ENCODE measurements around the gene PAM16.
"Not testable (repeated sequence)": the region's sequence is repeated elsewhere in the genome, so short reads cannot be mapped to it uniquely, and the experiment has no call there.

PAM16 gene

GRCh38 chr16:4350787-4351659 is at the start of gene PAM16:
PAM16 (minus strand) TSS chr16:4351321; CDS start chr16:4351234, 87 bp downstream.
- Mint-ChIP-seq H3K36me3 (no peaks in the 10 kb centered on the region), H3K4me3 (peak within 1 kb of the TSS; percentile 95), H3K27ac (peak within 1 kb of the TSS; percentile 97), H3K27me3 (no peaks in the 10 kb centered on the region), H3K4me1 (peaks cover 21% of the 10 kb centered on the region), H3K9me3 (no peaks in the 10 kb centered on the region)

GRCh38 chr16:4399001-4399730 is 48.0 kb upstream of the PAM16 start:
- Mint-ChIP-seq H3K36me3 (peaks cover 5% of the 10 kb centered on the region), H3K4me1 (peaks cover 14% of the 10 kb centered on the region), H3K9me3 (no peaks in the 10 kb centered on the region), H3K4me3 (no peak overlapping the region), H3K27ac (no peak overlapping the region), H3K27me3 (no peaks in the 10 kb centered on the region)

- H3K9me3 Mint-ChIP-seq = no peaks in the 10 kb centered on the region
- no peak overlapping the region for H3K4me3 Mint-ChIP-seq
- H3K27ac Mint-ChIP-seq = peak overlapping the region; percentile 11
- H3K36me3 Mint-ChIP-seq = peaks cover 3% of the 10 kb centered on the region
- peaks cover 8% of the 10 kb centered on the region for H3K4me1 Mint-ChIP-seq
- H3K27me3 Mint-ChIP-seq = no peaks in the 10 kb centered on the region
Observed at GRCh38 chr16:4395055-4395726, 44.1 kb upstream of the PAM16 start.

- H3K27ac Mint-ChIP-seq, H3K27me3 Mint-ChIP-seq, H3K4me1 Mint-ChIP-seq, H3K4me3 Mint-ChIP-seq, H3K9me3 Mint-ChIP-seq, H3K36me3 Mint-ChIP-seq: not testable (repeated sequence)
Observed at GRCh38 chr16:4393850-4394249, 42.7 kb upstream of the PAM16 start.

GRCh38 chr16:4393240-4393600 is 42.1 kb upstream of the PAM16 start:
- Mint-ChIP-seq H3K9me3 (no peaks in the 10 kb centered on the region), H3K36me3 (peaks cover 3% of the 10 kb centered on the region)

GRCh38 chr16:4392382-4393239 is 41.5 kb upstream of the PAM16 start:
- peaks cover 4% of the 10 kb centered on the region for H3K4me1 Mint-ChIP-seq
- H3K4me3 Mint-ChIP-seq = no peak overlapping the region
- H3K27ac Mint-ChIP-seq = no peak overlapping the region
- H3K36me3 Mint-ChIP-seq = peaks cover 3% of the 10 kb centered on the region
- H3K9me3 Mint-ChIP-seq = no peaks in the 10 kb centered on the region
- H3K27me3 Mint-ChIP-seq = no peaks in the 10 kb centered on the region

More at GRCh38 chr16:4393240-4393600, 42.1 kb upstream of the PAM16 start:
- no peak overlapping the region for H3K4me3 Mint-ChIP-seq
- peaks cover 4% of the 10 kb centered on the region for H3K4me1 Mint-ChIP-seq
- no peaks in the 10 kb centered on the region for H3K27me3 Mint-ChIP-seq
- no peak overlapping the region for H3K27ac Mint-ChIP-seq

GRCh38 chr16:4391631-4392381 is 40.7 kb upstream of the PAM16 start:
- Mint-ChIP-seq H3K4me1 (peaks cover 4% of the 10 kb centered on the region), H3K27ac (no peak overlapping the region), H3K9me3 (no peaks in the 10 kb centered on the region), H3K4me3 (no peak overlapping the region), H3K27me3 (no peaks in the 10 kb centered on the region), H3K36me3 (peaks cover 3% of the 10 kb centered on the region)

- Mint-ChIP-seq H3K27ac (no peak overlapping the region), H3K9me3 (no peaks in the 10 kb centered on the region), H3K4me1 (peaks cover 2% of the 10 kb centered on the region), H3K27me3 (no peaks in the 10 kb centered on the region), H3K4me3 (no peak overlapping the region), H3K36me3 (peaks cover 2% of the 10 kb centered on the region)
Observed at GRCh38 chr16:4390266-4391260, 39.4 kb upstream of the PAM16 start.

GRCh38 chr16:4389051-4389955 is 38.2 kb upstream of the PAM16 start:
- Mint-ChIP-seq H3K27me3 (no peaks in the 10 kb centered on the region), H3K9me3 (no peaks in the 10 kb centered on the region), H3K27ac (no peak overlapping the region), H3K4me1 (no peaks in the 10 kb centered on the region), H3K4me3 (no peak overlapping the region), H3K36me3 (no peaks in the 10 kb centered on the region)

- Mint-ChIP-seq H3K4me3 (no peak overlapping the region), H3K27ac (no peak overlapping the region), H3K9me3 (no peaks in the 10 kb centered on the region), H3K36me3 (no peaks in the 10 kb centered on the region), H3K27me3 (no peaks in the 10 kb centered on the region), H3K4me1 (no peaks in the 10 kb centered on the region)
Observed at GRCh38 chr16:4388271-4389021, 37.3 kb upstream of the PAM16 start.

GRCh38 chr16:4387781-4388180 is 36.7 kb upstream of the PAM16 start:
- Mint-ChIP-seq H3K27me3 (no peaks in the 10 kb centered on the region), H3K9me3 (no peaks in the 10 kb centered on the region), H3K4me3 (no peak overlapping the region), H3K36me3 (no peaks in the 10 kb centered on the region), H3K27ac (no peak overlapping the region), H3K4me1 (no peaks in the 10 kb centered on the region)

- Mint-ChIP-seq H3K4me1 (no peaks in the 10 kb centered on the region), H3K27me3 (no peaks in the 10 kb centered on the region), H3K27ac (no peak overlapping the region), H3K36me3 (no peaks in the 10 kb centered on the region), H3K4me3 (no peak overlapping the region), H3K9me3 (no peaks in the 10 kb centered on the region)
Observed at GRCh38 chr16:4386951-4387565, 35.9 kb upstream of the PAM16 start.
